GM21367 (cell line): ENCODE measurements around the gene HIP1R.

Experiments used
- ATAC-seq: cut with Tn5 transposase; IDR thresholded peaks from one replicate; pipeline ENCODE4 v1.9.1; 2021; ENCODE audit not compliant: unreplicated experiment

The HIP1R gene

GRCh38 chr12:122860040-122860853 is 25.0 kb downstream of the HIP1R start:
- no peak for ATAC-seq

GRCh38 chr12:122860854-122861586 is 25.8 kb downstream of the HIP1R start:
- ATAC-seq: no peak

- ATAC-seq: no peak
Measured at GRCh38 chr12:122861587-122861970, 26.3 kb downstream of the HIP1R start.

DNA sequence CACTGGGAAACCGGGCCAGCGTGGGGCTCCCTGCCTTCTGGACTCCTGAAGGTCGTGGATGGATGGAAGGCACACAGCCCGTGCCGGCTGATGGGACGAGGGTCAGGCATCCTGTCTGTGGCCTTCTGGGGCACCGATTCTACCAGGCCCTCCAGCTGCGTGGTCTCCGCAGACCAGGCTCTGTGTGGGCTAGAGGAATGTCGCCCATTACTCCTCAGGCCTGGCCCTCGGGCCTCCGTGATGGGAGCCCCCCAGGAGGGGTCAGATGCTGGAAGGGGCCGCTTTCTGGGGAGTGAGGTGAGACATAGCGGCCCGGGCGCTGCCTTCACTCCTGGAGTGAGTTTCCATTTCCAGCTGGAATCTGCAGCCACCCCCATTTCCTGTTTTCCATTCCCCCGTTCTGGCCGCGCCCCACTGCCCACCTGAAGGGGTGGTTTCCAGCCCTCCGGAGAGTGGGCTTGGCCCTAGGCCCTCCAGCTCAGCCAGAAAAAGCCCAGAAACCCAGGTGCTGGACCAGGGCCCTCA is 26.9 kb downstream of the HIP1R start:
- no peak for ATAC-seq

DNA sequence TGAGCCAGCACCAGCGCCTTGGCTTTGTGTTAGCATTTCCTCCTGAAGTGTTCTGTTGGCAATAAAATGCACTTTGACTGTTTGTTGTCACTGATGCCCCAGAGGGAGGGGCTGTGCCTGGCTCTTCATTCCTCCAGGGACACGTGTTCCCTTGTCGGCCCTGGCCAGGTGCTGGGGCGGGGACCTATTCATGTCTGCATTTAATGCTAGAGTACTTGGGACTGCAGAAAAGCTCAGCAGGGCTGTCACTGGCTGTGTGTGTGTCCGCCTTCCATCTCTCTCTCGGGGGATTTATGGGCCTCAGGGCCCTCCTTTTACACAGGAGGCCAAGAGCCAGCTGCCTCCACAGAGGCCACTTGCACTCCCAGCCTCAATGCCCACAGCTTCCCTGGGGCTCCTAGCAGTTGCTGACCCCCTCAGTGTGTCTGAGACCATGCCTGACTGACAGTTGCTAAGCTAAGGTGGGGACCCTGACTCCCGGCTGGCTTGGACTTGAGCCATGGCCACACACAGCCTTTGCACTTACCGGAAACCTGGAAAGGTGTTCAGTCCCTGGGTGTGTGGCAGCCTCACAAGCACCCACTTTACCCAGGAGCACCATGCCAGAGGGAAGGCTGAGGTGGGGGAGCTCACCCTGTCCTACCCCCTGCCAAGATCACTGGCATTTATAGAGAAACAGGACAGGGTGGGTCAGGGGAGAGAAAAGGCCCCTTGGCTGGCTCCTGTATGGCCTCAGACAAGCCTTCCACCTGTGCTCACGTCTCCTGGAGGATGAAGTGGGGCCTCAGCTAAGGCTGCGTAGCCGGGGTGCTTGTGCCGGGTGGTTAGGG is 27.8 kb downstream of the HIP1R start:
- ATAC-seq: no peak

DNA sequence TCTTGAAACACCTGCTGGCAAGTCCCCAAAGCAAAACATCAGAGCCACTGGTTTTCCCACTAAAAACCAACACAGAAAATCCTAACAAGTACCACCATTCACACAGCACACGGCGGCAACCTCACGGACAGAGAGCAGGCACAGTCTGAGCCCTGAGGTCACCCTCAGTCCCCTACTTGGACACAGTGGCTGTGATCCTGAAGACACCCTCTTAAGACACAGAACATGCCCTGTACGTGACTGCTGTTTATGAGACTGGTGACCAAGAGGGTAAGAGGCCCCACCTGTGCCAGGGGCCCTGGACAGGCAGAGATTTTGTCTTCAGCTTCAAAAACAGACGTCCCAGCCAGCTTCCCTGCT is 29.6 kb downstream of the HIP1R start:
- no peak for ATAC-seq

DNA sequence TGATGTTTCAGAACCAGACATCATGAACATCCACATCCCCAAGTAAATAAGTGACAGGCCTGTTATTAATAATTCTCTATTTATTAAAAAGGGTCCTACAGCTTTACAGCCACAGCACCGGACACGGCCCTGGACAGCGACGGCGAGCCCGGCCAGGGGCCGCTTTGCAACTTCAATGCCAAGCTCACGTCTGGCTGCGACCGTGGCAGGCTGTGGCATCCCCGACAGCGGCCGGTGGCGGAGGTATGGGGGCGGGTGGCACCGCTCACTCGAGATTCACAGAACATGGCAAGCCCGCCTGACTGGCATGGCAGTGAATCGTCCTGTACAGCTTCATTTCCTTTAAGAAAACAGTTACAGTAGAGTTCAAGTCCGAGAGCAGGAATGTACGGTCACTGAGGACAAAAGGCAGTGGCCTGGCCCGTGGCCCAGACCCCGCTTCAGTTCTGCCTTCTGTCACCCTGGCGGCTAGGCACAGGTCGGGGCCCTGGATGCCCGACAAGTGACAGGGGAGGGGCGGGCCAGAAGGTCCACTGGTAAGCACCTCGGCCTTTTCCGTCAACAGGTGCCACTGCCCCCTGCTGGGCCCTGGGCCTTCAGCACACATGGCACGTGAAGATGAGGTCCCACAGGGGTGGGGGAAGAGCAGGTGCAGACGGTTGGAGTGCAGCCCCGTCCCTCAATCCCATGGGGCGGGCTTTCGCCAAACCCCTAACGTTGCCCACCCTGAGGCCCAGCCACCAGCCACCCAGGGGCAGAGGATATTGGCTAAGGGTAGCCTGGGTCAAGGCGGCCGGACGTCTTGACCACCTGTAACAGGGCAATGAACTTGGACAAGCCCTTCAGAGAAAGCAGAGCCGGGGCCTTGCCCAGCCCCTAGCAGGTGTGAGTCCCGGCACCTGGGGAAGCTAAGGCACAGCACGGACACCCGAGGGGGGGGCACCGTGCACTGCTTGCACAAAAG is 30.3 kb downstream of the HIP1R start:
- ATAC-seq: no peak

DNA sequence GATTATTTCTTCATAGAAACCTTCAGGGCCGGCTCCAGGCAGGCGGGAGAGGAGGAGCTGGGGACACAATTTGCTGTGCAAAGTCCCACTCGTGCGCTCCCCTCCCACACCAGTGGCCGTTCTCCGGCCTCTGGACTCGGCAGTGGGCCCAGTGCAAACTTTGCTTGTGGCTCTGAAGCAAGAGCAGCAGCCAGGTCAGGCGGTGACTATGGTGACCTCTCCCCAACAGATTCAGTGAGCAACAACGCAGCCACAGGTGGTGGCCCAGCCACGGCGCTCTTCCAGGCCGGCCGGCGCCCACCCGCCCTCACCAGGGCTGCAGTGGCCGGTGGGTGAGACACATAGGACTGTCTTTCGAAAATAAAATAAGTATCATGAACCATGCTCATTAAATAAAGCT is 31.1 kb downstream of the HIP1R start:
- ATAC-seq: no peak

DNA sequence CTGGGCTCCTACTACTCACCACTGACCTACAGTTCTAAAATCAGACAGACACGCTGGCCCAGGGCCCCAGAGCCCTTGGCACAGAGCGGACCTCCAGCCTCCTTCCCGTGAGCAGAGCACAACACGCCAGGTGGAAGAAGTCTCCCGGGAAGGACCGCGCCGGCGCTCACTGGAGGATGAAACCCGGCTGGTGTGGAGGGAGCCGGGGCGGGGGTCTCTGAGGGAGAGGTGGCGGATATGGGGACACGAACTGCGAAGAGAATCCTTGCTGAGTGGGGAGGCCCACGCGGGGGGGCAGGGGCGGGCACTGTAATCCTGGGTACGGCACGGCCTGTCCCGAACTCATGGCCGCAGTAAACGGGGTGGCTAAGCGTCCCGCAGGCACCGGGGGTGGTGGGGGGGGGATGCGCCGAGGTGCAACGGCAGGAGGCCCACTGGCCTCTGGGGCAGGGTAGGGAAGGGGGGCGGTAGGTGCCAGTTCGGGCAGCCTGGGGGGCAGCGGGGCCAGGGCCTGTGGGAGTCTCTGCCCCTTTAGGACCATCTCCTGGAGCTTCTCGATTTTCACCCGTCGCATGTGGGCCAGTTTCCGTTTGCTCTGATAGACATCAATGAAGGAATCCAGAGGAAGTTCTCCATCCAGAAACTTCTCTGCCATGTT is 31.8 kb downstream of the HIP1R start:
- ATAC-seq: no peak

- ATAC-seq: no peak
Measured at GRCh38 chr12:122867691-122868461, 32.6 kb downstream of the HIP1R start.

DNA sequence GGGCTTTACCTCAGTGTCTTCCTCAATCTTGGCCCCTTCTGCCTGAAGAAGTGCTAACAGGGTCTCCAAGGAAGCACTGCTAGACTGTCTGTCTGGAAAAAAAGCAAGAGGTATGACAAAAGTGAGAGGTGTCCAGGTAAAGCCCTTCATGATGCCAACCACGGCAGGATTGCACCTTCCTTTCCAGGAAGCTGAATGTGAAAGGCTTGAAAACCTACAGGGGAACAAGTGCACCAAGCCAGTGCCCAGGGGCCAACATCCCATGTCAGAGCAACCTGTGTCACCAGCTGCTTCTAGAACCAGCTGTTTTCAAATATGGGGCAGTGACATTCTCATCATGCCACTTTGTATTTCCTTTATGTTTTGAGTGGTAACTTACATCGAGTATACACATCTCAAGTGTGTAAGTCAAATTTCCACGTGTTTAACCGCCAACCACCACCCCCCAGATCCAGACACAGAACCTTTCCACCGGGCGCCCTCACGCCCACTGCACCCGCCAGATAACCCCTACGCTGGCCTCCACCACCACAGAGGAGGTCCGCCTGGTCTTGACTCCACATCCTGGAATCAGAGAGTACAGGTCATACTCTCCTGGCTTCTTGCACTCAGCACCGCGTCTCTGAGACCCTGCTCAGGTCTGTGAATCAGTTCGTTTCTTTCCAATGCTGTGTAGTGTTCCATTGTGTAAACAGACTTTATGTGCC is 33.4 kb downstream of the HIP1R start:
- no peak for ATAC-seq

DNA sequence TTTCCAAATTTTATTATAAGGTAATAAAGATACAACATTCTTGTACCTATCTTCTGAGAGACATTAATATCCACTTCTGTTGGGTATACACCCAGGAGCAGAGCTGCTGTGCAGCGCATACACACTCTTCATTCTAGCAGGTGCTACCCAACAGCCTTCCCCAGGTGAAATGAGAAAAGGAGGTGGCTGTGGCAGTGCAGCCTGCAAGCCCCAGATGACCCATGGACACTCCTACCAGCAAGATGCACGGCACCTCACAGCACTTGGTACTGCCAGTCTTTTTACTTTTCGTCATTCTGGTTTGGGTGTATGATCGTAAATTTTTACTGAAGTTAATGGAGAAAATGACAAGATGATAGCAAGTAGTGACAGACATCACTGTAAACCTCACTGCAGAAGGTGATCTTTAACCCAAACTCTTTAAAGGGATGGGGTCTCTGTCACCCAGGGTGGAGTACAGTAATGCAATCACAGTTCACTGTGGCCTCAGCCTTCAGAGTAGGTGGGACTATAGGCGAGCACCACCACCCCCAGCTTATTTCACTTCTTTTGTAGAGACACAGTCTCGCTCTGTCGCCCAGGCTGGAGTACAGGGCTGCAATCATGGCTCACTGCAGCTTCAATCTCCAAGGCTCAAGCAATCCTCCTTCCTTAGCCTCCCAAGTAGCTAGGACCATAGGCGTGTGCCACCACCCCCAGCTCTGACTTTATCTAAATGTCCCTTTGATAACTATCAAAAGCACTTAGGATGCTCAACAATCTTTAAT is 34.1 kb downstream of the HIP1R start:
- no peak for ATAC-seq

GRCh38 chr12:122870163-122870842 is 35.0 kb downstream of the HIP1R start:
- ATAC-seq: no peak

GRCh38 chr12:122870867-122871664 is 35.8 kb downstream of the HIP1R start:
- no peak for ATAC-seq

DNA sequence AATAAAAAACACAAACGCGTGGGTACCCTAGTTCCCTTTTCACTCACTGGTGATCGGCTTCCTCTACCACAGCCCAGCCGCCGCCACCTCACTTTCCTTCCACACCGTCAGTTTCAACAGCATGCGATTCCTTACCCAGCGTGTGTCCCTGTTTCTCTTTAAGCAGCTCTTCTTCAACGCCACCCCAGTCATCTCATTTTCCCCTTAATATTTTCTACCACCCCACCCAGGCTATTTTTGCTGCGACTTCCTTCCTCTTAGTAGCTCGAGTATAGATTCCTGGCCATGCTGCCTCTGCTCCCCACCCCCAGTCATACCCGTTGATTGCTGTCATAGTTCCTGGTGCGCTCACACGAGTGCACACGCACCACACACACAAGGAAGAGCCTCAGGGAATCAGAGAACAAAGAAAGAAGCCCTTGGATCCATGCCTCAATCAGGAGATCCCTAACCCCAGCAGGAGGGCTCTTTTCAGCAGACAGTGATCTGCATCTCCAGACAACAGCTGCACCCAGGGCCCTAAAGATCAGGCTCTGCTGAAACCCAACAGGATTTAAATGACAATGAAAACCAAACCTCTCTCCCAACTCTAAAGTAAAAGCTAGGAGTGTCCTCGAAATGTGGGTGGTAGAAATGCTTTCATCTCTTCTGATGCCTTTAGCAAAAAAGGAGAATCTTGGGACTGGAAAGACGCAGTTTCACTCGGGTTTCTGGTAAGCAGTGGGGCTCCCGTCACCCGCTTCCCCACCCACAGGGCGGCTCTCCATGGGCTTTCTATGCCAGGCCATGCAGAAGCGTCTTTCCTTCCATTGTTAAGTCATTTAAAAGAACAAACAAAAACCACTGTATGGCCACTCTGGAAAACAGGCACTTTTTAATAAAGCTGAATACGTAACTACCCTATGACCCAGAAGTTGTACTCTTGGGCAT is 36.9 kb downstream of the HIP1R start:
- ATAC-seq: no peak
